HCT116 (cell line): Measurements from ENCODE around the gene CDH4. TPM values are rescaled to one million over a fixed set of nuclear protein-coding genes. Genes with fewer than 3 reads are reported as not detected.

Experiments
- ATAC-seq: fragments of 200-7000 bp; cut with Tn5 transposase; 2 replicates; pipeline ENCODE4 v1.9.1; 2020; ENCODE audit warnings: mild to moderate bottlenecking, moderate library complexity
- BruUV-seq: library from RNA; stranded (reverse); fragments of 400-500 nt; replicated peaks from 2 replicates; lab custom pipeline; 2021; lab: Mats Ljungman, UMichigan
- CTCF ChIA-PET: fragments of 300-600 bp; sonication (Branson Sonifier 250); formaldehyde crosslinking; loops from one replicate; lab custom pipeline; 2021; ENCODE audit warnings: antibody characterized with exemption; lab: Charles Lee
- POLR2A ChIA-PET: fragments of 300-600, 350-600 bp; sonication (Branson Sonifier 250); formaldehyde crosslinking; loops from one replicate; lab custom pipeline; 2021; ENCODE audit warnings: antibody characterized with exemption; lab: Charles Lee
- RAD21 ChIA-PET, 2 experiments: fragments of 300-600 bp; sonication (Branson Sonifier 250); formaldehyde crosslinking; loops; one replicate each; lab custom pipeline; 2023; ENCODE audit warnings: low total read pairs in 2 of 2; ENCODE audit not compliant: uncharacterized antibody in 2 of 2, unreplicated experiment in 2 of 2, low non-redundant PET in 1 of 2; lab: Charles Lee
- DNase-seq: peaks from one replicate; pipeline ENCODE4 v3.0.0-alpha.2; 2010; ENCODE audit warnings: low read depth, low spot score
- H2AFZ ChIP-seq: fragments of 200-600 bp; shearing (Covaris generic), sonication (generic); 2 replicates; pipeline ENCODE4 v1.6.1; 2017; ENCODE audit warnings: low read depth, mixed run types, mixed read lengths, antibody characterized with exemption, low read length; ENCODE audit not compliant: poor library complexity, severe bottlenecking
- H3K27ac ChIP-seq: 2 replicates; pipeline ENCODE4 v1.5.1; 2012; ENCODE audit warnings: low read depth, low read length
- H3K27me3 ChIP-seq: fragments of 200-600 bp; sonication (generic); 2 replicates; pipeline ENCODE4 v1.6.1; 2016; ENCODE audit warnings: mixed run types, low read length, mixed read lengths; ENCODE audit not compliant: insufficient read depth
- H3K36me3 ChIP-seq, 2 experiments: fragments of 200-500 bp in 1 of 2; fragments of 200-600 bp in 1 of 2; sonication (Bioruptor generic) in 1 of 2; sonication (generic) in 1 of 2; 2 replicates each; pipeline versions ENCODE4 v1.5.1 to v1.6.1; 2014 to 2016; ENCODE audit warnings: low read length in 2 of 2, inconsistent platforms in 1 of 2, mixed read lengths in 1 of 2, mixed run types in 1 of 2; ENCODE audit not compliant: insufficient read depth in 2 of 2, control insufficient read depth in 1 of 2
- H3K4me1 ChIP-seq, 2 experiments: fragments of 200-600 bp in 1 of 2; sonication (generic) in 1 of 2; 2 replicates each; pipeline versions ENCODE4 v1.5.1 to v1.6.1; 2012 to 2017; ENCODE audit warnings: low read length in 2 of 2, inconsistent platforms in 1 of 2, mild to moderate bottlenecking in 1 of 2, mixed read lengths in 1 of 2, mixed run types in 1 of 2, moderate library complexity in 1 of 2; ENCODE audit not compliant: insufficient read depth in 2 of 2, control insufficient read depth in 1 of 2
- H3K4me2 ChIP-seq: fragments of 200-600 bp; sonication (generic); 2 replicates; pipeline ENCODE4 v1.6.1; 2017; ENCODE audit warnings: mixed run types, low read length, mixed read lengths
- H3K4me3 ChIP-seq, 2 experiments: fragments of 200-600 bp in 1 of 2; sonication (generic) in 1 of 2; replicated peaks in 1 of 2; 2 replicates each; pipeline ENCODE4 v1.5.1; 2011 to 2016; ENCODE audit warnings: low read length in 2 of 2, control low read depth in 1 of 2, low read depth in 1 of 2, mild to moderate bottlenecking in 1 of 2, mixed read lengths in 1 of 2, mixed run types in 1 of 2
- H3K79me2 ChIP-seq: fragments of 200-600 bp; sonication (generic); 2 replicates; pipeline ENCODE4 v1.6.1; 2017; ENCODE audit warnings: mild to moderate bottlenecking, mixed run types, low read length, moderate library complexity, mixed read lengths; ENCODE audit not compliant: insufficient read depth
- H3K9ac ChIP-seq: fragments of 200-600 bp; sonication (generic); 2 replicates; pipeline ENCODE4 v1.6.1; 2016; ENCODE audit warnings: low read length, mixed read lengths
- H3K9me2 ChIP-seq: fragments of 200-600 bp; sonication (generic), shearing (Covaris generic); 2 replicates; pipeline ENCODE4 v1.6.1; 2017; ENCODE audit warnings: mixed run types, mild to moderate bottlenecking, moderate library complexity; ENCODE audit not compliant: insufficient read depth
- H3K9me3 ChIP-seq, 2 experiments: fragments of 200-500 bp in 1 of 2; fragments of 200-600 bp in 1 of 2; sonication (Bioruptor generic) in 1 of 2; sonication (generic) in 1 of 2; 2 replicates each; pipeline ENCODE4 v1.6.1; 2014 to 2017; ENCODE audit warnings: low read length in 2 of 2, mixed read lengths in 2 of 2, inconsistent platforms in 1 of 2, low read depth in 1 of 2, mild to moderate bottlenecking in 1 of 2, mixed run types in 1 of 2, moderate library complexity in 1 of 2; ENCODE audit not compliant: control insufficient read depth in 1 of 2, insufficient read depth in 1 of 2
- H4K20me1 ChIP-seq: fragments of 200-600 bp; sonication (generic), shearing (Covaris generic); 2 replicates; pipeline ENCODE4 v1.6.1; 2017; ENCODE audit warnings: mixed run types, mild to moderate bottlenecking, moderate library complexity; ENCODE audit not compliant: insufficient read depth
- CBX3 ChIP-seq: IDR thresholded peaks from 2 replicates; pipeline ENCODE4 v1.6.1; 2012; ENCODE audit warnings: low read depth
- CEBPB ChIP-seq: IDR thresholded peaks from 2 replicates; pipeline ENCODE4 v1.6.1; 2012; ENCODE audit warnings: low read depth
- EGR1 ChIP-seq: IDR thresholded peaks from 2 replicates; pipeline ENCODE4 v1.6.1; 2012; ENCODE audit warnings: low read depth
- ELF1 ChIP-seq: IDR thresholded peaks from 2 replicates; pipeline ENCODE4 v1.6.1; 2012; ENCODE audit warnings: low read depth, borderline replicate concordance
- SIN3A ChIP-seq: IDR thresholded peaks from 2 replicates; pipeline ENCODE4 v1.6.1; 2012; ENCODE audit warnings: low read depth
- YY1 ChIP-seq: IDR thresholded peaks from 2 replicates; pipeline ENCODE4 v1.6.1; 2011; ENCODE audit warnings: low read length, low read depth, moderate library complexity, mild to moderate bottlenecking; ENCODE audit not compliant: insufficient replicate concordance; ENCODE audit errors: extremely low read depth
- ZFX ChIP-seq: fragments of 450-650 bp; IDR thresholded peaks from 2 replicates; pipeline ENCODE4 v1.6.1; 2017
- intact Hi-C: fragments of 100-400 bp; cut with micrococcal nuclease; formaldehyde crosslinking; loops from 2 replicates; pipeline ENCODE4 v1.10.0; 2022
- total RNA-seq: library from RNA; stranded (reverse); gene quantifications from one replicate; pipeline ENCODE4 v1.2.1, GENCODE V29; 2021; ENCODE audit not compliant: unreplicated experiment
- TF ChIP-seq, protein P1 (sequence below): IDR thresholded peaks from 2 replicates; pipeline ENCODE4 v1.6.1; 2012; ENCODE audit warnings: low read depth

CDH4 gene
- total RNA-seq, 1 experiment from 2014 or later = not detected

- Histone ChIP-seq H4K20me1 (no peaks in the 10 kb centered on the region), H3K9me2 (no peaks in the 10 kb centered on the region), H2AFZ (no peak overlapping the region), H3K9ac (no peak overlapping the region), H3K4me2 (no peak overlapping the region), H3K4me1 (no peaks in the 10 kb centered on the region), H3K79me2 (no peaks in the 10 kb centered on the region), H3K4me3 (no peak overlapping the region), H3K27ac (no peak overlapping the region)
- BruUV-seq = no TSS peak
- CTCF ChIA-PET = no interaction called here
- POLR2A ChIA-PET = no interaction called here
- no peak for TF ChIP-seq ELF1
- TF ChIP-seq, all 23 proteins: peak for 0
- Histone ChIP-seq H3K27me3 (no peaks in the 10 kb centered on the region), H3K9me3 (peaks cover 3 to 4% of the 10 kb centered on the region in 2 experiments; a peak in 2 of 4 replicates), H3K36me3 (no peaks in the 10 kb centered on the region)
- no peak for DNase-seq
- ATAC-seq = no peak
- RAD21 ChIA-PET = no interaction called here
- intact Hi-C loops = no loop called here
These were observed 5.8 kb upstream of the CDH4 start for GRCh38 chr20:61246269-61246668.

GRCh38 chr20:61249626-61250025, 2.4 kb upstream of the CDH4 start:
- ChIA-PET RAD21 (no interaction called here), POLR2A (no interaction called here), CTCF (no interaction called here)
- Histone ChIP-seq H3K4me1 (no peaks in the 10 kb centered on the region), H3K36me3 (no peaks in the 10 kb centered on the region), H3K4me2 (no peak overlapping the region), H3K9ac (no peak overlapping the region), H4K20me1 (no peaks in the 10 kb centered on the region), H3K4me3 (no peak overlapping the region), H2AFZ (no peak overlapping the region), H3K9me3 (peaks cover 4 to 6% of the 10 kb centered on the region in 2 experiments; a peak in 2 of 4 replicates), H3K27ac (no peak overlapping the region), H3K9me2 (no peaks in the 10 kb centered on the region), H3K27me3 (no peaks in the 10 kb centered on the region), H3K79me2 (no peaks in the 10 kb centered on the region)
- ATAC-seq = no peak
- DNase-seq = no peak
- TF ChIP-seq YY1 = no peak
- no peak for TF ChIP-seq CBX3
- no peak for TF ChIP-seq EGR1
- no peak for TF ChIP-seq SIN3A
- no peak for TF ChIP-seq ZFX
- TF ChIP-seq, protein P1, sequence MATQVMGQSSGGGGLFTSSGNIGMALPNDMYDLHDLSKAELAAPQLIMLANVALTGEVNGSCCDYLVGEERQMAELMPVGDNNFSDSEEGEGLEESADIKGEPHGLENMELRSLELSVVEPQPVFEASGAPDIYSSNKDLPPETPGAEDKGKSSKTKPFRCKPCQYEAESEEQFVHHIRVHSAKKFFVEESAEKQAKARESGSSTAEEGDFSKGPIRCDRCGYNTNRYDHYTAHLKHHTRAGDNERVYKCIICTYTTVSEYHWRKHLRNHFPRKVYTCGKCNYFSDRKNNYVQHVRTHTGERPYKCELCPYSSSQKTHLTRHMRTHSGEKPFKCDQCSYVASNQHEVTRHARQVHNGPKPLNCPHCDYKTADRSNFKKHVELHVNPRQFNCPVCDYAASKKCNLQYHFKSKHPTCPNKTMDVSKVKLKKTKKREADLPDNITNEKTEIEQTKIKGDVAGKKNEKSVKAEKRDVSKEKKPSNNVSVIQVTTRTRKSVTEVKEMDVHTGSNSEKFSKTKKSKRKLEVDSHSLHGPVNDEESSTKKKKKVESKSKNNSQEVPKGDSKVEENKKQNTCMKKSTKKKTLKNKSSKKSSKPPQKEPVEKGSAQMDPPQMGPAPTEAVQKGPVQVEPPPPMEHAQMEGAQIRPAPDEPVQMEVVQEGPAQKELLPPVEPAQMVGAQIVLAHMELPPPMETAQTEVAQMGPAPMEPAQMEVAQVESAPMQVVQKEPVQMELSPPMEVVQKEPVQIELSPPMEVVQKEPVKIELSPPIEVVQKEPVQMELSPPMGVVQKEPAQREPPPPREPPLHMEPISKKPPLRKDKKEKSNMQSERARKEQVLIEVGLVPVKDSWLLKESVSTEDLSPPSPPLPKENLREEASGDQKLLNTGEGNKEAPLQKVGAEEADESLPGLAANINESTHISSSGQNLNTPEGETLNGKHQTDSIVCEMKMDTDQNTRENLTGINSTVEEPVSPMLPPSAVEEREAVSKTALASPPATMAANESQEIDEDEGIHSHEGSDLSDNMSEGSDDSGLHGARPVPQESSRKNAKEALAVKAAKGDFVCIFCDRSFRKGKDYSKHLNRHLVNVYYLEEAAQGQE = no peak
- no peak for TF ChIP-seq CEBPB
- intact Hi-C loops = no loop called here
- BruUV-seq = no TSS peak
